Naive B cell (primary cell): ENCODE results near the gene MOB4. TPM values are rescaled to one million over a fixed set of nuclear protein-coding genes. Genes with fewer than 3 reads are reported as not detected.

Experiments
- polyA plus RNA-seq, 6 donors: library from polyadenylated mRNA; unstranded; fragments of 300-500 nt; fragmentation: Illumina TruSeq; gene quantifications; one replicate each; pipeline ENCODE4 v1.2.3, GENCODE V29; 2021; ENCODE audit warnings: low read depth in 6 of 6

MOB4 gene
- polyA plus RNA-seq, 6 donors from 2014 or later = 22.3 to 55.0 (median 43.2) TPM

Other genes with a start within 250 kb of the MOB4 start
- gene ANKRD44, start 205.3 kb upstream of the MOB4 start, polyA plus RNA-seq = 100 to 1,000 TPM; 107 to 176 (median 141) TPM
- 100 to 1,000 TPM in 5 of 6 donors, 10 to 100 TPM in 1; 99.2 to 166 (median 153) TPM for gene SF3B1, start 81.0 kb upstream of the MOB4 start, polyA plus RNA-seq
- gene COQ10B, start 62.5 kb upstream of the MOB4 start, polyA plus RNA-seq = 10 to 100 TPM; 36.6 to 83.2 (median 48.5) TPM
- 10 to 100 TPM; 58.5 to 93.4 (median 78.7) TPM for gene HSPD1, start 16.2 kb upstream of the MOB4 start, polyA plus RNA-seq
- gene HSPE1, start 15.7 kb upstream of the MOB4 start, polyA plus RNA-seq = 100 to 1,000 TPM in 2 of 6 donors, 10 to 100 TPM in 4; 79.9 to 109 (median 93.0) TPM
- under 1 TPM in 3 of 6 donors, not detected in 3; 0.05 to 0.20 (median 0.15) TPM for gene RFTN2, start 159.5 kb downstream of the MOB4 start, polyA plus RNA-seq
- gene MARS2, start 189.3 kb downstream of the MOB4 start, polyA plus RNA-seq = 1 to 10 TPM; 6.5 to 9.9 (median 8.0) TPM